ENCODE data around the gene CFAP58.
A peak's percentile ranks its signal among the peaks of the same experiment; 100 is the strongest.

CFAP58 gene

GRCh38 chr10:104333032-104333727 lies 20.5 kb upstream of the CFAP58 start:
- no peaks in the 10 kb centered on the region for H3K9me3 ChIP-seq (ENCODE audit: severe bottlenecking)
- H3K36me3 ChIP-seq: no peaks in the 10 kb centered on the region
- no peak overlapping the region for H3K27ac ChIP-seq
- H3K4me3 ChIP-seq (ENCODE audit: low read depth, low read length): no peak overlapping the region
- TF ChIP-seq CTCF (IDR thresholded peaks at IDR 0.05; ENCODE audit: low read depth, low read length): no peak
- no peak for DNase-seq
- H3K27me3 ChIP-seq (ENCODE audit: insufficient read depth, low read depth, severe bottlenecking): no peaks in the 10 kb centered on the region

- H3K27ac ChIP-seq: no peak overlapping the region
- H3K9me3 ChIP-seq (ENCODE audit: severe bottlenecking): no peaks in the 10 kb centered on the region
- H3K36me3 ChIP-seq: no peaks in the 10 kb centered on the region
- no peaks in the 10 kb centered on the region for H3K27me3 ChIP-seq (ENCODE audit: insufficient read depth, low read depth, severe bottlenecking)
- TF ChIP-seq CTCF (IDR thresholded peaks at IDR 0.05; ENCODE audit: low read depth, low read length): no peak
- no peak for DNase-seq
- H3K4me3 ChIP-seq (ENCODE audit: low read depth, low read length): no peak overlapping the region
These were observed 19.8 kb upstream of the CFAP58 start for GRCh38 chr10:104333728-104334373.

- TF ChIP-seq CTCF (IDR thresholded peaks at IDR 0.05; ENCODE audit: low read depth, low read length): no peak
- Histone ChIP-seq H3K9me3 (ENCODE audit: severe bottlenecking) (no peaks in the 10 kb centered on the region), H3K27me3 (ENCODE audit: insufficient read depth, low read depth, severe bottlenecking) (no peaks in the 10 kb centered on the region), H3K4me3 (ENCODE audit: low read depth, low read length) (no peak overlapping the region), H3K36me3 (no peaks in the 10 kb centered on the region), H3K27ac (peak overlapping the region; percentile 9; the same call in 1 of the 2 replicates)
- no peak for DNase-seq
These were observed 19.1 kb upstream of the CFAP58 start for GRCh38 chr10:104334561-104334960.

- H3K9me3 ChIP-seq (ENCODE audit: severe bottlenecking): no peaks in the 10 kb centered on the region
- no peak for DNase-seq
- no peak overlapping the region for H3K4me3 ChIP-seq (ENCODE audit: low read depth, low read length)
- no peak for TF ChIP-seq CTCF (IDR thresholded peaks at IDR 0.05; ENCODE audit: low read depth, low read length)
- peak overlapping the region; percentile 9; the same call in 1 of the 2 replicates for H3K27ac ChIP-seq
- no peaks in the 10 kb centered on the region for H3K27me3 ChIP-seq (ENCODE audit: insufficient read depth, low read depth, severe bottlenecking)
- no peaks in the 10 kb centered on the region for H3K36me3 ChIP-seq
These were observed 18.5 kb upstream of the CFAP58 start for GRCh38 chr10:104334965-104335650.

GRCh38 chr10:104336821-104337467 lies 16.7 kb upstream of the CFAP58 start:
- no peak for TF ChIP-seq CTCF (IDR thresholded peaks at IDR 0.05; ENCODE audit: low read depth, low read length)
- peak overlapping the region; percentile 82 for H3K27ac ChIP-seq

More at GRCh38 chr10:104336821-104337467, 16.7 kb upstream of the CFAP58 start:
- H3K9me3 ChIP-seq (ENCODE audit: severe bottlenecking): no peaks in the 10 kb centered on the region
- H3K36me3 ChIP-seq: no peaks in the 10 kb centered on the region
- no peaks in the 10 kb centered on the region for H3K27me3 ChIP-seq (ENCODE audit: insufficient read depth, low read depth, severe bottlenecking)
- peak overlapping the region; percentile 92 for H3K4me3 ChIP-seq (ENCODE audit: low read depth, low read length)
- DNase-seq: no peak
